Activated CD4-positive, alpha-beta T cell treated with anti-CD3 and anti-CD28 coated beads for 4 hours (primary cell): ENCODE measurements around the gene CAPSL.

Experiments used
- DNase-seq, 2 donors: peaks; one replicate each; pipeline ENCODE4 v3.0.0-alpha.2; 2020

The CAPSL gene

GRCh38 chr5:35870605-35871004 lies 67.8 kb downstream of the CAPSL start:
- DNase-seq = no peak

- no peak for DNase-seq
Observed at GRCh38 chr5:35869685-35870277, 68.6 kb downstream of the CAPSL start.

GRCh38 chr5:35867998-35868397 lies 70.4 kb downstream of the CAPSL start:
- DNase-seq = no peak

- DNase-seq = no peak
Observed at GRCh38 chr5:35863159-35863558, 75.3 kb downstream of the CAPSL start.

- no peak for DNase-seq
Observed at GRCh38 chr5:35862126-35862525, 76.3 kb downstream of the CAPSL start.

- no peak for DNase-seq
Observed at GRCh38 chr5:35861718-35862117, 76.7 kb downstream of the CAPSL start.

GRCh38 chr5:35860686-35861085 lies 77.7 kb downstream of the CAPSL start:
- no peak for DNase-seq

- no peak for DNase-seq
Observed at GRCh38 chr5:35859101-35859661, 79.2 kb downstream of the CAPSL start.

GRCh38 chr5:35857606-35858205 lies 80.7 kb downstream of the CAPSL start:
- DNase-seq = no peak

- peak; percentile 29 to 43 for DNase-seq
Observed at GRCh38 chr5:35856765-35857351, 81.6 kb downstream of the CAPSL start, which contains the start of gene IL7R. Gene IL7R, plus strand, starts transcription at chr5:35856891. Its CDS starts 87 bp downstream, at chr5:35856978.

- peak in 1 of 2 donors; percentile 40 for DNase-seq
Observed at GRCh38 chr5:35856186-35856764, 82.1 kb downstream of the CAPSL start.

- DNase-seq = no peak
Observed at GRCh38 chr5:35855187-35855586, 83.2 kb downstream of the CAPSL start.
